ENCODE results near the gene EPHA6.

Gene EPHA6

GRCh38 chr3:96986241-96986640 lies 171.8 kb downstream of the EPHA6 start:
- DNase-seq (ENCODE audit: low read depth): no peak
- no peak for TF ChIP-seq CTCF (conservative IDR thresholded peaks at IDR 0.05; ENCODE audit: low read depth, low read length)
- H3K4me3 ChIP-seq (ENCODE audit: low read length): no peak overlapping the region

GRCh38 chr3:96991231-96991630 lies 176.8 kb downstream of the EPHA6 start:
- H3K4me3 ChIP-seq (ENCODE audit: low read length): no peak overlapping the region
- no peak for DNase-seq (ENCODE audit: low read depth)
- no peak for TF ChIP-seq CTCF (conservative IDR thresholded peaks at IDR 0.05; ENCODE audit: low read depth, low read length)

- H3K4me3 ChIP-seq (ENCODE audit: low read length): no peak overlapping the region
- DNase-seq (ENCODE audit: low read depth): no peak
- no peak for TF ChIP-seq CTCF (conservative IDR thresholded peaks at IDR 0.05; ENCODE audit: low read depth, low read length)
Measured at GRCh38 chr3:96991800-96992365, 177.5 kb downstream of the EPHA6 start.

GRCh38 chr3:96994988-96995387 lies 180.6 kb downstream of the EPHA6 start:
- no peak overlapping the region for H3K4me3 ChIP-seq (ENCODE audit: low read length)
- peak; percentile 5 for DNase-seq (ENCODE audit: low read depth)
- TF ChIP-seq CTCF (conservative IDR thresholded peaks at IDR 0.05; ENCODE audit: low read depth, low read length): no peak

GRCh38 chr3:96996009-96996408 lies 181.6 kb downstream of the EPHA6 start:
- no peak for TF ChIP-seq CTCF (conservative IDR thresholded peaks at IDR 0.05; ENCODE audit: low read depth, low read length)
- no peak for DNase-seq (ENCODE audit: low read depth)
- no peak overlapping the region for H3K4me3 ChIP-seq (ENCODE audit: low read length)

GRCh38 chr3:97001611-97002010 lies 187.2 kb downstream of the EPHA6 start:
- no peak for DNase-seq (ENCODE audit: low read depth)
- no peak overlapping the region for H3K4me3 ChIP-seq (ENCODE audit: low read length)
- TF ChIP-seq CTCF (conservative IDR thresholded peaks at IDR 0.05; ENCODE audit: low read depth, low read length): no peak

GRCh38 chr3:97009427-97010019 lies 195.1 kb downstream of the EPHA6 start:
- TF ChIP-seq CTCF (conservative IDR thresholded peaks at IDR 0.05; ENCODE audit: low read depth, low read length): no peak
- no peak overlapping the region for H3K4me3 ChIP-seq (ENCODE audit: low read length)
- DNase-seq (ENCODE audit: low read depth): peak; percentile 51

Data from retinal pigment epithelial cell (primary cell).